GM19025 (cell line): ENCODE results near the gene MYOCD.
A peak's percentile ranks its signal among the peaks of the same experiment; 100 is the strongest.

Experiments used
- ATAC-seq: cut with Tn5 transposase; IDR thresholded peaks from one replicate; pipeline ENCODE4 v1.9.1; 2021; ENCODE audit warnings: mild to moderate bottlenecking, low read depth, moderate library complexity; ENCODE audit not compliant: unreplicated experiment

Gene MYOCD

GRCh38 chr17:12739500-12739899 is 73.8 kb downstream of the MYOCD start:
- ATAC-seq: no peak

GRCh38 chr17:12743046-12743445 is 77.4 kb downstream of the MYOCD start:
- ATAC-seq: no peak

GRCh38 chr17:12744298-12744697 is 78.6 kb downstream of the MYOCD start:
- no peak for ATAC-seq

GRCh38 chr17:12744786-12745185 is 79.1 kb downstream of the MYOCD start:
- no peak for ATAC-seq

- ATAC-seq: no peak
Measured at GRCh38 chr17:12745486-12745885, 79.8 kb downstream of the MYOCD start.

- no peak for ATAC-seq
Measured at GRCh38 chr17:12756786-12757185, 91.1 kb downstream of the MYOCD start.

GRCh38 chr17:12759090-12759489 is 93.4 kb downstream of the MYOCD start:
- no peak for ATAC-seq

- ATAC-seq: no peak
Measured at GRCh38 chr17:12765548-12765947, 99.9 kb downstream of the MYOCD start.

- ATAC-seq: no peak
Measured at GRCh38 chr17:12768255-12768654, 102.6 kb downstream of the MYOCD start.

- ATAC-seq: no peak
Measured at GRCh38 chr17:12769981-12770380, 104.3 kb downstream of the MYOCD start.

DNA sequence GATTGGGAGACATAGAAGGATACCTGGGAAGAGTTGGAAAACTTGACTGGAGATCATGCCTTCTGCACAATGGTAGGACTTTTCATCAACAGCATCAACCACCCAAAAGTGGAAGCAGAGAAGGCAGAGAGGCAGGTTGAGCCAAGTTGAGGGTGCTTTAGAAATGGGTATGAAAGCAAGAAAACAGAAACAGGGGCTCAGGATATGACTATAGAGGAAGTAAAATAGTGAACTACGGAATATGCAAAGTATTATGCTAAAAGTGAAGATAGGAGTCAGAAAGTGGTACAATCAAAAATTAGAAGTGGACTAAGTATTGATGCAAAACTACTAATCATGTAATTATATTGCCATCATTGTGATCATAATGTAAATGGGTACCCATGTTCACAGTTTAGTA is 107.5 kb downstream of the MYOCD start:
- ATAC-seq: no peak

- peak; percentile 91 for ATAC-seq
Measured at GRCh38 chr17:12789075-12789480, 123.4 kb downstream of the MYOCD start.

DNA sequence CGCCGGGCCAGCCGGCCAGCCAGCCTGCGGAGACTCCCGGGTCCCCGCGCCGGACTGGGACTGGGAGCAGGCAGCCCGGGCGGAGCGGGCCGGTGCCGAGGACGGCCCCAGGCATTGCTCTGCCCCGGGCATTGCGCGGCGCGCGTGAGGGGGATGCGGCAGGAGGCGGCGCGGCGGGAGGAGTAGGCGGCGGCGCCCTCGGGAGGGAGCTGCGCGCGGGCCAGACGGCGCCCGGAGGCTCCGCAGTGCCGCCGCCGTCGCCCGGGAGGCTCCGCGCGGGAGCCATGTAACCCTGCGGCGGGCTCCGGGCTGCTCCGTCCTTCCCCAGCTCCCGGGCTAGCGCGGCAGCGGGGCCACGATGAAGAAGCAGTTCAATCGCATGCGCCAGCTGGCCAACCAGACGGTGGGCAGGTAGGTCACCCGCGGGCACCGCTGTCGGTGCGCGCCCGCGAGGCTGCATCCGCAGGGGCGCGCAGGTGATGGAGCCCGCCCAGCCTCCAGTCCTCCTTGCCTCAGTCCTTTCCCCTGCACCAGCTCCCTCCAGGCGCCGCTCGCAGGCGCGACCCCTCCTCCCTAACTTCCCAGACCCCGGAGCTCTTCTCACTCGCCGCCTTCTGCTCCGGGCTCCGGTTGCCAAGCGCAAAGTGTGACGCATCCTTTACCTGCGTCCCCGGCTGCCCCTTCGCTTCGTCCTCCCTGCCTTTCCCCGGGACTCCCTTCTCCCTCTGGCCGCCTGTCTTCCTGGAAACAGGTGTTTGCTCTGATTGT is 124.0 kb downstream of the MYOCD start, which contains the start of gene ARHGAP44:
Gene ARHGAP44, plus strand, starts transcription at position 18 of the 768 bp plus-strand sequence. Its CDS starts 341 bp downstream, at position 359.
- ATAC-seq: peak; percentile 74

- no peak for ATAC-seq
Measured at GRCh38 chr17:12790249-12791106, 124.8 kb downstream of the MYOCD start.

- ATAC-seq: no peak
Measured at GRCh38 chr17:12794919-12795532, 129.3 kb downstream of the MYOCD start.

DNA sequence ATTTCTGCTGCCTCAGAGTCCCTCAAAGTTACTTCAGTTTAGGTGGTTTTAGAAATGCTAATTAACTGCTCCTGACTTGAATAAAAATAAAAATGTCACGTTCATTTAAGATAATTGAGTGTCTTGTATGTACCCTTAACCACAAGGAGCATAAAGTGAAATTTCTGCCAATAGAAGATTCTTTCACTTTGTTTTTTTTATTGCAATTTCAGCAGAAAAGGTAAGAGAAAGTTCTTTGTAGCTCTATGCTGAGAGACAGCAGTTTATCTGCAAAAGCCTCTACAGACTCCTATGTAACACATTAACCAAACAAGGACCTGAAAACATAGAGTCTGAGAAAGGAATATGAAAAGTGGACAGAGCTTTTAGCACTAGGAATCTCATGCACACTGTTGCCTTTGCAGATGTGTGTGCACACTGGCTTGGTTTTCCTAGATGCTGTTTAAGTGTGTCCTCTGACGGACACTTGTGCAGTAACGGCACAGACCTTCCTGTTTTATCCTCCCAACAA is 135.2 kb downstream of the MYOCD start:
- no peak for ATAC-seq

DNA sequence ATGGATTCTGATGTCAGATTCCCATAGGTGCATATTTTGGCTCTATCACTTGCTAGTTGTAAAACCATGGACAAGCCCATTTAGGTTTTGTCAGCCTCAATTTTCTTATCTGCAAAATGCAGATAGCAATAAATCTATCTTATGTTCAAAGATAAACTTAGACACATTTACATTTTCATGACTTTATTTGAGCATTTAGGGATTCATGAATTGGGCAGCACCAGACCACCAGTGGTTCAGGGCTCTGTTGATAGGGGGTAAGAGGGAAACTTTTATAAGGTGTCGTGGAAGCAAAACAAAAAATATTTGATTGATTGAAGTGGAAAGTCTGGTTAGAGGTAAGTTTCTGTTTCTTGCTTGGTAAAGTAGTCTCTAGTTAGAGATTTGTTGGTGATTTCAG is 140.9 kb downstream of the MYOCD start:
- ATAC-seq: no peak

GRCh38 chr17:12808723-12809122 is 143.0 kb downstream of the MYOCD start:
- no peak for ATAC-seq

DNA sequence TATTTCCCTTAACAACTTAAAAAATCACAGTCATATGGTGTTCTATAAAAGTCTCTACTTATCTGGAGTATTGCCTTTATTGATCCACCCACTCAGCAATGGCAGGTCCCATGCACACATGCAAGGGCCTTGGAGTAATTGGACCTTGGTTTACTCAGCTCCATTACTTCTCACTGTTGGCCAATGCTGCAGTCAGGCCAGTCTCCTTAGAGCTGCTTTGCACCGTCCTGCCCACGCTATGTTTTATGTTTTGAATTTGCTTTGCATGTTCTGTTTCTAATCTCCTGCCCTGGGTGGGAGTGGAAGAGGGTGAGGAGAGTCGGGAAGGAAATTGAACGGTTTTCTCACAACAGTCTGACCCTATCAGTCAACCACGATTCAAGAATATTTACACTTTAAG is 147.2 kb downstream of the MYOCD start:
- ATAC-seq: no peak

DNA sequence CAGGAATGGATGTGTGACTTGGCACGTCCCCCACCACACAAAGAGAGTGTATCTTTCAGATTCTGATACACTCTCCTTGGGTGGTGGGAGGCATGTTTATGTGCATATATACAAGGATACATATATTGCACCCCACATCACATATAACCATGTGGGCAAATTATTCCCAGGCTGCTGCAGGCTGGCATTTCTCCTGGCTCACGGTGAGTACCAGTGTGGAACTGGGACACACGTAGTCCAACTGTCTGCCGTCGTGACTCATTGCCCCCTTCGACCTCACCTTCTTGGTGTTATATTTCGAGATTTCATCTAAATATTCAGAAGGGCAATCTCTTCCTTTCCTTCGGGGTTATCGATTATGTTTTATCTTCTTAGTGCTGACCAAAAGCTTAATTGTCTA is 148.0 kb downstream of the MYOCD start:
- ATAC-seq: no peak

DNA sequence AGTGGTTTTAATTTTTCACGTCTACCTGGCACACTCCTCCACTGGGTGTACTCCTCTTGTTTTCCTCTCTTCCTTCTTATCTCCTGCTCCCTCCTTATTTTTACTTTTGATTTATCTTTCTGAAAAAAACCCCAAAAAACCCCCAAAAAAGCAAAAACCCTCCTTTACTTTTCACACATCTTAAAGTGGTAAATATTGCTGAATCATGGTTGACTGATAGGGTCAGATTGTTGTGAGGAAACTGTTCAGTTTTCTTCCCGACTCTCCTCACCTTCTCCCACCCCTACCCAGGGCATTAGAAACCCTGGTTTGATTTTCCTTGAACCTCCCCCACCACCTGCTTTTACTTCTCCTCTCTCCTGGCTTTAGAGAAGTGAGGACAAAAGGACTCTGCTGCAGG is 149.0 kb downstream of the MYOCD start:
- ATAC-seq: no peak
